Measurements from ENCODE around the gene ETFRF1.

DNA sequence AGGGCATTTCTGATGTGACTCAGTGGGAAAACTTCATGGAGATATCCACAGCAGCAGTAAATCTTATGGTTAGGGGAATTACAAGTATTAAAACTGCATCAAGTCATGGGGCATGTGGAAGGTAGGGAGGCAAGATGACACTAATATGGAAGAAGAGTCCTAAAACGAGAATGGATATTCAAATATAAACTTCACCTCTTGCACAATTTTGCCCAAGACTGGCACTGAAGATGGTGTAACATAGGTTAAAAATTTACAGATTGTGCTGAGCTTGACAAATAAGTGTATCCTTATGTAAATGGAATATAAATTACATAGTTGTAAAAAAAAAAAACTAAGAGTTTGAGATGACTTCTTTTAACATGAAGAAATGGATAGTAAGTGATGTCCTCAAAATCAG, 12.8 kb downstream of the ETFRF1 start:
- TF ChIP-seq EZH2 (IDR thresholded peaks at IDR 0.05; ENCODE audit: insufficient read depth, poor library complexity, severe bottlenecking), result no peak
- TF ChIP-seq EZH2phosphoT487 (IDR thresholded peaks at IDR 0.05; ENCODE audit: insufficient read depth, low read depth), result no peak

Measured in GM23248 (cell line).